Measurements from ENCODE around the gene RBM39.

Gene RBM39

GRCh38 chr20:35681960-35682359 is 60.1 kb downstream of the RBM39 start:
- no peak overlapping the region for H3K4me3 ChIP-seq (ENCODE audit: insufficient read depth, low read length, poor library complexity, severe bottlenecking)
- H2AFZ ChIP-seq (ENCODE audit: low read depth, low read length, severe bottlenecking), result no peak overlapping the region
- no peaks in the 10 kb centered on the region for H3K79me2 ChIP-seq (ENCODE audit: insufficient read depth, low read length)
- H4K20me1 ChIP-seq (ENCODE audit: low read depth, low read length), result no peaks in the 10 kb centered on the region
- H3K4me2 ChIP-seq (ENCODE audit: low read depth, low read length, poor library complexity, severe bottlenecking), result no peak overlapping the region
- no peaks in the 10 kb centered on the region for H3K9me2 ChIP-seq (replicated peaks; ENCODE audit: insufficient read depth, low read length)
- H3K36me3 ChIP-seq (ENCODE audit: low read length), result no peaks in the 10 kb centered on the region
- no peaks in the 10 kb centered on the region for H3F3A ChIP-seq (ENCODE audit: insufficient read depth)
- H3K9ac ChIP-seq (ENCODE audit: low read length), result no peak overlapping the region
- no peak overlapping the region for H3K27ac ChIP-seq (ENCODE audit: low read depth, low read length)
- H3K27me3 ChIP-seq (ENCODE audit: low read length), result no peaks in the 10 kb centered on the region
- TF ChIP-seq, protein P1, sequence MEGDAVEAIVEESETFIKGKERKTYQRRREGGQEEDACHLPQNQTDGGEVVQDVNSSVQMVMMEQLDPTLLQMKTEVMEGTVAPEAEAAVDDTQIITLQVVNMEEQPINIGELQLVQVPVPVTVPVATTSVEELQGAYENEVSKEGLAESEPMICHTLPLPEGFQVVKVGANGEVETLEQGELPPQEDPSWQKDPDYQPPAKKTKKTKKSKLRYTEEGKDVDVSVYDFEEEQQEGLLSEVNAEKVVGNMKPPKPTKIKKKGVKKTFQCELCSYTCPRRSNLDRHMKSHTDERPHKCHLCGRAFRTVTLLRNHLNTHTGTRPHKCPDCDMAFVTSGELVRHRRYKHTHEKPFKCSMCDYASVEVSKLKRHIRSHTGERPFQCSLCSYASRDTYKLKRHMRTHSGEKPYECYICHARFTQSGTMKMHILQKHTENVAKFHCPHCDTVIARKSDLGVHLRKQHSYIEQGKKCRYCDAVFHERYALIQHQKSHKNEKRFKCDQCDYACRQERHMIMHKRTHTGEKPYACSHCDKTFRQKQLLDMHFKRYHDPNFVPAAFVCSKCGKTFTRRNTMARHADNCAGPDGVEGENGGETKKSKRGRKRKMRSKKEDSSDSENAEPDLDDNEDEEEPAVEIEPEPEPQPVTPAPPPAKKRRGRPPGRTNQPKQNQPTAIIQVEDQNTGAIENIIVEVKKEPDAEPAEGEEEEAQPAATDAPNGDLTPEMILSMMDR (IDR thresholded peaks at IDR 0.05; ENCODE audit: insufficient read depth, low read length, poor library complexity, severe bottlenecking), result no peak
- TF ChIP-seq EZH2phosphoT487 (conservative IDR thresholded peaks at IDR 0.05; ENCODE audit: low read length), result no peak
- no peaks in the 10 kb centered on the region for H3K9me3 ChIP-seq (ENCODE audit: insufficient read depth, low read length)

DNA sequence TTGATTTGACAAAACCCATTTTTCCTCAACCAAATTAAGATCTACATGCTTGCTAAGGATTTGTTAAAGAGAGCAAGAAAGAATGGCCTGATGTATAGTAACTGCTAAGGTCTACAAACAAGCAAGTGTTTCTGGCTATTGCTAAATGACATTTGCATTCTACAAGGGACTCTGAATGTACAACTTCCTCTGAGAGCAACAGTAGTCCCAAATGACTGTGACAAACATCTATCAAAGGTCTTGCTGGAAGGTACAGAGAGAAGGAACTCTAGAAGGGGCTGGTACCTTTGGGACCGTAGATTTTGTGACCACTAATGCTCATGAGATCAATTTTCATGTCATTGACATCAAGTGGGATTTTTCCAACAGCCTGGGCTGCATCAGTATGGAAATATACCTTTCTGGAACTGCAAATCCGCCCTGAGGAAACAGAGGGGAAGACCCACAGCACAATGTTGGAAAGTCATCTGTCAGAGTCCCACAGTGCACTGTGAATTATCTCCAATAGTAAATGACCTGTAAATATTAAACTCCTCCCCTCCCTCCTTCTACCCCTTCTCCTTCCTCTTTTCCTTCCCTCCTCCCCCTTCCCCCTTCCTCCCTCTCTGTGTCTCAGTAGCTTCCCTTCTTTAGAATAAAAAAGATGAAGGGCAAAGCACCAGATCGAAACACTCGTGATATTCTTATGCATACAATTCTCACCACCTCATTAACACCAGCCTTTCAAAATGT is 61.4 kb downstream of the RBM39 start:
- no peaks in the 10 kb centered on the region for H3K9me3 ChIP-seq (ENCODE audit: insufficient read depth, low read length)

DNA sequence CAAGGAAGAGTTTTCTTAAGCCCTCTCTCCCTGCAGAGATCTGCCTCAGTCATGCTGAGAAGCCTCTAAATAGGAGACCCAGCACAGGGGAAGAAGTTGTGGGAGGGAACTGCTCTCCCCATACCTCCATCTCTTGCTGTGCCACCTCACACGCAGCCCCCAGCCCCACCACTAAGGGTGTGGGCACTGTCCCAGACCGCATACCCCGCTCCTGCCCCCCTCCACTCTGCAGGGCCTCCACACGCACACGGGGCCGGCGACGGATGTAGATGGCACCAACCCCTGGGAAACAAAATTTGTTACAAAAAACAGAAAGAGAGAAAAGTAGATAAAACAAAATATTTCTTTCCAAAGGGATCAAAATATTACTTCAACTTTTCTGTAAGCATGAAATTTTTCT is 67.1 kb downstream of the RBM39 start:
- Histone ChIP-seq H3K36me3 (ENCODE audit: low read length) (no peaks in the 10 kb centered on the region), H3K9me2 (replicated peaks; ENCODE audit: insufficient read depth, low read length) (no peaks in the 10 kb centered on the region)
- TF ChIP-seq, protein P1 (IDR thresholded peaks at IDR 0.05; ENCODE audit: insufficient read depth, low read length, poor library complexity, severe bottlenecking), result no peak
- TF ChIP-seq EZH2phosphoT487 (conservative IDR thresholded peaks at IDR 0.05; ENCODE audit: low read length), result no peak

More for the DNA sequence above, 61.4 kb downstream of the RBM39 start:
- Histone ChIP-seq H3K27me3 (ENCODE audit: low read length) (no peaks in the 10 kb centered on the region), H3K36me3 (ENCODE audit: low read length) (no peaks in the 10 kb centered on the region), H2AFZ (ENCODE audit: low read depth, low read length, severe bottlenecking) (no peak overlapping the region), H3K9me2 (replicated peaks; ENCODE audit: insufficient read depth, low read length) (no peaks in the 10 kb centered on the region), H4K20me1 (ENCODE audit: low read depth, low read length) (no peaks in the 10 kb centered on the region), H3K4me3 (ENCODE audit: insufficient read depth, low read length, poor library complexity, severe bottlenecking) (no peak overlapping the region), H3F3A (ENCODE audit: insufficient read depth) (no peaks in the 10 kb centered on the region), H3K9ac (ENCODE audit: low read length) (no peak overlapping the region), H3K27ac (ENCODE audit: low read depth, low read length) (no peak overlapping the region), H3K4me2 (ENCODE audit: low read depth, low read length, poor library complexity, severe bottlenecking) (no peak overlapping the region), H3K79me2 (ENCODE audit: insufficient read depth, low read length) (no peaks in the 10 kb centered on the region)
- TF ChIP-seq, protein P1 (IDR thresholded peaks at IDR 0.05; ENCODE audit: insufficient read depth, low read length, poor library complexity, severe bottlenecking), result no peak
- TF ChIP-seq EZH2phosphoT487 (conservative IDR thresholded peaks at IDR 0.05; ENCODE audit: low read length), result no peak

More for the DNA sequence above, 67.1 kb downstream of the RBM39 start:
- H3K4me2 ChIP-seq (ENCODE audit: low read depth, low read length, poor library complexity, severe bottlenecking), result no peak overlapping the region
- no peaks in the 10 kb centered on the region for H3F3A ChIP-seq (ENCODE audit: insufficient read depth)
- H3K79me2 ChIP-seq (ENCODE audit: insufficient read depth, low read length), result no peaks in the 10 kb centered on the region
- no peak overlapping the region for H3K4me3 ChIP-seq (ENCODE audit: insufficient read depth, low read length, poor library complexity, severe bottlenecking)
- no peaks in the 10 kb centered on the region for H3K9me3 ChIP-seq (ENCODE audit: insufficient read depth, low read length)
- H3K27ac ChIP-seq (ENCODE audit: low read depth, low read length), result no peak overlapping the region
- no peak overlapping the region for H3K9ac ChIP-seq (ENCODE audit: low read length)
- H3K27me3 ChIP-seq (ENCODE audit: low read length), result no peaks in the 10 kb centered on the region
- H2AFZ ChIP-seq (ENCODE audit: low read depth, low read length, severe bottlenecking), result no peak overlapping the region
- H4K20me1 ChIP-seq (ENCODE audit: low read depth, low read length), result no peaks in the 10 kb centered on the region

All from SU-DHL-6 (cell line).